Esophagus squamous epithelium (tissue), 5 donors: ENCODE results near the gene FAM227A. TPM values are rescaled to one million over a fixed set of nuclear protein-coding genes. Genes with fewer than 3 reads are reported as not detected.
"Not testable (repeated sequence)": the region's sequence is repeated elsewhere in the genome, so short reads cannot be mapped to it uniquely, and the experiment has no call there.

Experiments
- DNase-seq: peaks from one replicate; lab custom pipeline; 2025; lab: John Stamatoyannopoulos, UW
- H3K27ac ChIP-seq, 4 donors: fragments of 200-600 bp; sonication (generic); one replicate each; pipeline ENCODE4 v1.5.1; 2016 to 2019; ENCODE audit warnings: mild to moderate bottlenecking in 1 of 4
- H3K27me3 ChIP-seq, 4 donors: fragments of 200-600 bp; sonication (generic); 1 replicate in 3 of 4; 2 replicates in 1 of 4; pipeline versions ENCODE4 v1.5.1 to v1.6.0; 2017 to 2021; ENCODE audit warnings: antibody characterized with exemption in 1 of 4
- H3K36me3 ChIP-seq, 3 donors: fragments of 200-600 bp; sonication (generic); one replicate each; pipeline ENCODE4 v1.5.1; 2016 to 2019
- H3K4me1 ChIP-seq, 3 donors: fragments of 200-600 bp; sonication (generic); one replicate each; pipeline ENCODE4 v1.5.1; 2017 to 2019
- H3K4me3 ChIP-seq, 4 donors: fragments of 200-600 bp; sonication (generic); 1 replicate in 3 of 4; 2 replicates in 1 of 4; pipeline ENCODE4 v1.5.1; 2016 to 2019; ENCODE audit warnings: mild to moderate bottlenecking in 2 of 4, moderate library complexity in 1 of 4
- H3K9me3 ChIP-seq, 3 donors: fragments of 200-600 bp; sonication (generic); one replicate each; pipeline ENCODE4 v1.5.1; 2016 to 2019
- POLR2A ChIP-seq, 4 donors: fragments of 450-650 bp; IDR thresholded peaks; one replicate each; pipeline ENCODE4 v1.6.1; 2017; ENCODE audit warnings: antibody characterized with exemption in 4 of 4, mild to moderate bottlenecking in 4 of 4, moderate library complexity in 3 of 4
- WGBS, 2 donors: methylation state at CpG; one replicate each; pipeline ENCODE4 v1.1.5; 2018; 5-methylcytosine and 5-hydroxymethylcytosine counted together
- intact Hi-C: fragments of 100-400 bp; cut with DNase I; formaldehyde crosslinking; loops from one replicate; pipeline ENCODE4 v1.15.0; 2022
- total RNA-seq, 4 donors: library from RNA; depleted of rRNA; stranded (reverse); fragments of >200 nt; gene quantifications; one replicate each; pipeline ENCODE4 v1.1.0, GENCODE V29; 2016
- TF ChIP-seq, protein P1 (sequence below), 6 experiments: fragments of 450-650 bp in 4 of 6; fragments of 200-600 bp in 2 of 6; sonication (generic) in 2 of 6; IDR thresholded peaks; one replicate each; pipeline ENCODE4 v1.5.1; 2016 to 2019; ENCODE audit warnings: antibody characterized with exemption in 6 of 6, mild to moderate bottlenecking in 4 of 6, moderate library complexity in 4 of 6
- donor health status: DM: yes; HTN: yes; CAD: no.

Gene FAM227A
- total RNA-seq, 4 donors from 2014 or later, result 0.04 to 1.0 (median 0.12) TPM

DNA sequence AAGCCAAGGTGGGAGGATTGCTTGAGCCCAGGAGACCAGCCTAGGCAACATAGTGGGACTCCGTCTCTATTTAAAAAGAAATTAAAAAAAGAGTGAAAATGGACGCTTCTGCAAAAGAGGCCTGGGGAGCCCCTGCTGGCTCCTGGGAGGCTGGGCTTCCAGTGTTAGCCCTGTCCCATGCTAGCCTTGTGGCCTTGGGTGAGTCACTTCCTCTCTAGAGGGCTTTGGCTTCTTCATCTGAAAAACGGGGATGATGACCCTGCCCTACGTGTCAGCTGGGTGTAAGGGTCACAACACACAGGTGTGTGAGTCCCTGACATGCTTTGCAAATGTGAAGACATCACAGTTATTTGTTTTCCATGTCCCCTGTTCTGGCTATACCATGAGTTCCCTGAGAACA is 32.8 kb downstream of the FAM227A start:
- Histone ChIP-seq H3K27me3 (no peaks in the 10 kb centered on the region), H3K27ac (no peak overlapping the region), H3K4me1 (no peaks in the 10 kb centered on the region), H3K9me3 (peaks cover 0 to 3% (median 0%) of the 10 kb centered on the region in 3 donors), H3K4me3 (no peak overlapping the region), H3K36me3 (no peaks in the 10 kb centered on the region)
- no peak for DNase-seq
- TF ChIP-seq, protein P1, sequence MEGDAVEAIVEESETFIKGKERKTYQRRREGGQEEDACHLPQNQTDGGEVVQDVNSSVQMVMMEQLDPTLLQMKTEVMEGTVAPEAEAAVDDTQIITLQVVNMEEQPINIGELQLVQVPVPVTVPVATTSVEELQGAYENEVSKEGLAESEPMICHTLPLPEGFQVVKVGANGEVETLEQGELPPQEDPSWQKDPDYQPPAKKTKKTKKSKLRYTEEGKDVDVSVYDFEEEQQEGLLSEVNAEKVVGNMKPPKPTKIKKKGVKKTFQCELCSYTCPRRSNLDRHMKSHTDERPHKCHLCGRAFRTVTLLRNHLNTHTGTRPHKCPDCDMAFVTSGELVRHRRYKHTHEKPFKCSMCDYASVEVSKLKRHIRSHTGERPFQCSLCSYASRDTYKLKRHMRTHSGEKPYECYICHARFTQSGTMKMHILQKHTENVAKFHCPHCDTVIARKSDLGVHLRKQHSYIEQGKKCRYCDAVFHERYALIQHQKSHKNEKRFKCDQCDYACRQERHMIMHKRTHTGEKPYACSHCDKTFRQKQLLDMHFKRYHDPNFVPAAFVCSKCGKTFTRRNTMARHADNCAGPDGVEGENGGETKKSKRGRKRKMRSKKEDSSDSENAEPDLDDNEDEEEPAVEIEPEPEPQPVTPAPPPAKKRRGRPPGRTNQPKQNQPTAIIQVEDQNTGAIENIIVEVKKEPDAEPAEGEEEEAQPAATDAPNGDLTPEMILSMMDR (IDR thresholded peaks at IDR 0.05), result no peak
- TF ChIP-seq POLR2A (IDR thresholded peaks at IDR 0.05), result no peak
- 55 to 67% methylated on average over 4 of the region's 4 CpGs for WGBS, 2 donors
- intact Hi-C loops, result no loop called here

DNA sequence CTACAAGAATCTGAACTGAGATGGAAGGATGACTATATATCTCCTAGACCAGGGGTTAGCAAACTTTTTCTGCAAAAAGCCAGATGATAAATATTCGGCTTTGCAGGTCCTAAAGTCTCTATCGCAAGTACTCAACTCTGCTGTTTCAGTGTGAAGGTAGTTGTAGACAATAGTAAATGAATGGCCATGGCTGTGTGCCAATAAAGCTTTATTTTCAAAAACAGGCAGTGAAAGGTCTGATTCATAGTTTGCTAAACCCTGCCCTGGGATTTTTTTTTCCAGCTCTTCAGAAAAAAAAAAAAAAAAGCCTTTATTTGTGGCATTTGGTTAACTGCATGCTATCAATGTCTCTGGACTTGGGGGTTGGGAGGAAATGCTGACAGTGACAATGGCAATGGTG is 37.5 kb downstream of the FAM227A start:
- no peaks in the 10 kb centered on the region for H3K36me3 ChIP-seq
- peaks cover 0 to 7% (median 5%) of the 10 kb centered on the region in 3 donors for H3K9me3 ChIP-seq
- 72 to 91% methylated on average over 2 of the region's 2 CpGs for WGBS, 2 donors
- no peak for DNase-seq
- H3K4me1 ChIP-seq, result peaks cover 0 to 17% (median 0%) of the 10 kb centered on the region in 3 donors
- TF ChIP-seq POLR2A (IDR thresholded peaks at IDR 0.05), result no peak
- TF ChIP-seq, protein P1 (IDR thresholded peaks at IDR 0.05), result no peak
- H3K27me3 ChIP-seq, result no peaks in the 10 kb centered on the region
- no peak overlapping the region for H3K4me3 ChIP-seq
- intact Hi-C loops, result no loop called here
- no peak overlapping the region for H3K27ac ChIP-seq

DNA sequence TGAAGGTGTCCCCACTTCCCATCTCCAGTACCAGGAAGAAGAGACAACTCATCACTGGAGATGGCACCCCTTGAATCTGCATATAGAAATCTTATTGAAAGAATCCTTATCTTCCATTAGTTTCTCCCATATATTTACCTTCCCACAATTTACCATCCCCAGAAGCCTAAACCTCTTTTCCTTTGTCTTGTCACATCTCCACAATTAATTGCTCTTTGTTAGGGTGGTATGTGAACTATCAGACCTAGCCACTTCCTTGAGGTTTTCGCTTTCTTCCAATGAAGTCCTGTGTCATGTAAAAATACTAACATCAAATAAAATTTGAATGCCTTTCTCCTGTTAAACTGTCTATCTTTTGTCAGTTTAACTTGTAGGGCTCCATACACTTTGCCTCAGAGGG is 37.9 kb downstream of the FAM227A start:
- Histone ChIP-seq H3K27ac (no peak overlapping the region), H3K9me3 (peaks cover 0 to 7% (median 5%) of the 10 kb centered on the region in 3 donors), H3K27me3 (no peaks in the 10 kb centered on the region), H3K4me1 (peaks cover 0 to 17% (median 0%) of the 10 kb centered on the region in 3 donors), H3K36me3 (no peaks in the 10 kb centered on the region), H3K4me3 (no peak overlapping the region)
- 100% methylated on average over 1 of the region's 1 CpG for WGBS, 2 donors
- TF ChIP-seq, protein P1 (IDR thresholded peaks at IDR 0.05), result no peak
- TF ChIP-seq POLR2A (IDR thresholded peaks at IDR 0.05), result no peak
- no peak for DNase-seq
- intact Hi-C loops, result no loop called here

DNA sequence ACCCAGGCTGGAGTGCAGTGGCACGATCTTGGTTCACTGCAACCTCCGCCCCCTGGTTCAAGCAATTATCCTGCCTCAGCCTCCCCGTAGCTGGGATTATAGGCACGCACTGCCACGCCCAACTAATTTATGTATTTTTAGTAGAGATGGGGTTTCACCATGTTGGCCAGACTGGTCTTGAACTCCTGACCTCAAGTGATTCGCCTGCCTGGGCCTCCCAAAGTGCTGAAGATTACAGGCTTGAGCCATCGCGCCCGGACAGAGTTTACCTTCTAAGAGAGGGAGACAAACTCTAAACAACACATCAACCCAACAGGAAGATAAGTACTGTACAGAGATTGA is 41.2 kb downstream of the FAM227A start:
- intact Hi-C loops, H3K9me3 ChIP-seq, H3K36me3 ChIP-seq, DNase-seq, H3K27ac ChIP-seq, H3K27me3 ChIP-seq, H3K4me3 ChIP-seq: not testable (repeated sequence)
- H3K4me1 ChIP-seq, result peaks cover 0 to 22% (median 0%) of the 10 kb centered on the region in 3 donors
- WGBS, 2 donors, result 75 to 85% methylated on average over 5 to 9 of the region's 9 CpGs

DNA sequence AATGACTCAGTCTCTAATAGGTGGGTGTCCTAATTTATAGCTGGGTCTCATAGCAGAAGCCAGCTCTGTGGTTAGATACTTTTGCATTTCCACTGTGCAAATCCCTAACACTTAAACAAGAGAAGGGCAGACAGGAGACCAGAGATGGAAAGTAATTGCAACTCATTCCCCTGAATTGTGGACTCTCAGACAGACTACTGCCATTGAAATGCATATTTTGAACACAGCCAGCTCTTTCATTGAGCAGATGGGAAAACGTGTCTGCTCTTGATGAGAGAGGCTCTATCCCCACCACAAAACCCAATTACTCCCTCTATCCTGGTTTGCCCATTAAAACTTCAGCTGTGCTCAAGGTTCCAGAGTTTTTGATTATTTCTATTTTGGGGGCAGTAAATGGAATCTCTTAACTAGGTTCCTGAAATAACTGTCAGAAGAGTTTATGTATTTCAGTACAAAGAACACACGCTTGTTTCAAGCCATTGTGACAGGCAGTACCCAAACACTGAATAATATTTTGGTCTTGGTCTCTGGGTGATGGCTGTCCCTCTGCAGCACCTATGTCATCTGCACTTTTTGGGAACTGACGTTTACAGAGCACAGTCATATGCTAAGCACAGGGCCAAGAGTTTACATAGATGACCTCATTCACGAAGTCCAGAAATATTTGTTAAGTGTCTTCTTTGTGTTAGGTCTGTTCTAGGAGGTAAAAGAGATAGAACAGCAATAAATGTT is 41.7 kb downstream of the FAM227A start:
- H3K9me3 ChIP-seq, result peaks cover 0 to 7% (median 5%) of the 10 kb centered on the region in 3 donors
- TF ChIP-seq, protein P1 (IDR thresholded peaks at IDR 0.05), result no peak
- TF ChIP-seq POLR2A (IDR thresholded peaks at IDR 0.05), result no peak
- H3K36me3 ChIP-seq, result no peaks in the 10 kb centered on the region
- no peak for DNase-seq
- intact Hi-C loops, result no loop called here
- WGBS, 2 donors, result 64% methylated on average over 4 of the region's 4 CpGs
- H3K4me1 ChIP-seq, result peaks cover 0 to 22% (median 0%) of the 10 kb centered on the region in 3 donors
- no peak overlapping the region for H3K4me3 ChIP-seq
- no peaks in the 10 kb centered on the region for H3K27me3 ChIP-seq
- no peak overlapping the region for H3K27ac ChIP-seq
